ENCODE results near the gene TXNDC11. TPM values are rescaled to one million over a fixed set of nuclear protein-coding genes. Genes with fewer than 3 reads are reported as not detected.

The TXNDC11 gene
- total and polyA plus RNA-seq, 9 of the 15 experiments (the other 6 are each of a cell fraction or from before 2014, with no cell fraction given) = 0.66 to 32.6 (median 26.2) TPM

- peak overlapping the region; percentile 15; the same call in 2 of the 3 replicates for H3K27ac ChIP-seq (ENCODE audit: extremely low read depth, low read depth, low read length)
- H3K36me3 ChIP-seq (ENCODE audit: control insufficient read depth, insufficient read depth, low read length) = peaks cover 33% of the 10 kb centered on the region; the same call in 2 of the 3 replicates
- DNase-seq (ENCODE audit: extremely low read depth in 1 of 4, low spot score in 3 of 4) = peak; percentile 28 to 58 (median 38)
- no peak for FAIRE-seq
- H3K4me3 ChIP-seq = no peak overlapping the region
- H3K9me1 ChIP-seq (ENCODE audit: control insufficient read depth, insufficient read depth, low read length) = no peaks in the 10 kb centered on the region
- POLR2A ChIA-PET = interaction anchor here (0.6 to 3.3 kb wide), 6 partner anchors 7 to 41 kb away, joined by 3 to 18 read pairs (median 5); partner anchors contain the start of genes TXNDC11 and ZC3H7A
- intact Hi-C loops (cut with micrococcal nuclease) = no loop called here
- peaks cover 7 to 19% of the 10 kb centered on the region in 2 experiments for H3K4me1 ChIP-seq (replicated peaks in 1 of 2; ENCODE audit: control insufficient read depth in 2 of 2, insufficient read depth in 2 of 2, low read length in 2 of 2)
- no peak overlapping the region for H2AFZ ChIP-seq (ENCODE audit: low read depth, low read length)
- H4K20me1 ChIP-seq (replicated peaks; ENCODE audit: control insufficient read depth, insufficient read depth, low read length) = peaks cover 10% of the 10 kb centered on the region; the same call in 1 of the 2 replicates
- H3K4me2 ChIP-seq (ENCODE audit: insufficient read depth, low read length) = peak overlapping the region; percentile 72
- H3K79me2 ChIP-seq (ENCODE audit: control insufficient read depth, insufficient read depth, low read length) = peaks cover 74% of the 10 kb centered on the region
- H3K27me3 ChIP-seq (ENCODE audit: control insufficient read depth in 2 of 2, insufficient read depth in 2 of 2, low read length in 2 of 2) = no peaks in the 10 kb centered on the region
- peak overlapping the region; percentile 45 to 49; a peak in 3 of 4 replicates for H3K9ac ChIP-seq (ENCODE audit: insufficient read depth in 1 of 2, low read depth in 2 of 2, low read length in 2 of 2)
- 4% methylated on average over 5 of the region's 5 CpGs for WGBS (ENCODE audit: insufficient coverage, low coverage, missing lambda C conversion rate)
- BruUV-seq (replicated peaks) = no TSS peak
- no peaks in the 10 kb centered on the region for H3K9me3 ChIP-seq (replicated peaks; ENCODE audit: control insufficient read depth, insufficient read depth, low read depth, low read length)
- TF ChIP-seq FOXK2 (conservative IDR thresholded peaks at IDR 0.05 in 1 of 2, IDR thresholded peaks at IDR 0.05 in 1 of 2; ENCODE audit: low read depth in 2 of 2) = 0 out of 4 replicates have a peak, but pooled peaks of 1 of the 2 experiments have one; percentile 17
- peak; percentile 3; the same call in 1 of the 2 replicates for TF ChIP-seq EP300 (IDR thresholded peaks at IDR 0.05; ENCODE audit: low read length)
- TF ChIP-seq, protein P1, sequence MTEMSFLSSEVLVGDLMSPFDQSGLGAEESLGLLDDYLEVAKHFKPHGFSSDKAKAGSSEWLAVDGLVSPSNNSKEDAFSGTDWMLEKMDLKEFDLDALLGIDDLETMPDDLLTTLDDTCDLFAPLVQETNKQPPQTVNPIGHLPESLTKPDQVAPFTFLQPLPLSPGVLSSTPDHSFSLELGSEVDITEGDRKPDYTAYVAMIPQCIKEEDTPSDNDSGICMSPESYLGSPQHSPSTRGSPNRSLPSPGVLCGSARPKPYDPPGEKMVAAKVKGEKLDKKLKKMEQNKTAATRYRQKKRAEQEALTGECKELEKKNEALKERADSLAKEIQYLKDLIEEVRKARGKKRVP (CRISPR knock-in tag; IDR thresholded peaks at IDR 0.05) = no peak
- TF ChIP-seq, protein P2, sequence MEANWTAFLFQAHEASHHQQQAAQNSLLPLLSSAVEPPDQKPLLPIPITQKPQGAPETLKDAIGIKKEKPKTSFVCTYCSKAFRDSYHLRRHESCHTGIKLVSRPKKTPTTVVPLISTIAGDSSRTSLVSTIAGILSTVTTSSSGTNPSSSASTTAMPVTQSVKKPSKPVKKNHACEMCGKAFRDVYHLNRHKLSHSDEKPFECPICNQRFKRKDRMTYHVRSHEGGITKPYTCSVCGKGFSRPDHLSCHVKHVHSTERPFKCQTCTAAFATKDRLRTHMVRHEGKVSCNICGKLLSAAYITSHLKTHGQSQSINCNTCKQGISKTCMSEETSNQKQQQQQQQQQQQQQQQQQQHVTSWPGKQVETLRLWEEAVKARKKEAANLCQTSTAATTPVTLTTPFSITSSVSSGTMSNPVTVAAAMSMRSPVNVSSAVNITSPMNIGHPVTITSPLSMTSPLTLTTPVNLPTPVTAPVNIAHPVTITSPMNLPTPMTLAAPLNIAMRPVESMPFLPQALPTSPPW (CRISPR knock-in tag; IDR thresholded peaks at IDR 0.05) = peak; percentile 89
- peak; percentile 29; the same call in 1 of the 2 replicates for TF ChIP-seq DPF2 (IDR thresholded peaks at IDR 0.05)
- CTCF ChIA-PET (ENCODE audit: low intra/inter-chr PET ratio) = no interaction called here
- peak; percentile 81 for ATAC-seq
- in situ Hi-C loops (cut with MboI) = no loop called here
Observed at GRCh38 chr16:11783319-11784037, 40.8 kb upstream of the TXNDC11 start.
